NOMO-1 (cell line): Measurements from ENCODE around the gene SORBS2.

Experiments used
- DNase-seq, 2 experiments: peaks; one replicate each; lab custom pipeline; 2025; ENCODE audit not compliant: unreplicated experiment in 2 of 2; lab: John Stamatoyannopoulos, UW

SORBS2 gene

DNA sequence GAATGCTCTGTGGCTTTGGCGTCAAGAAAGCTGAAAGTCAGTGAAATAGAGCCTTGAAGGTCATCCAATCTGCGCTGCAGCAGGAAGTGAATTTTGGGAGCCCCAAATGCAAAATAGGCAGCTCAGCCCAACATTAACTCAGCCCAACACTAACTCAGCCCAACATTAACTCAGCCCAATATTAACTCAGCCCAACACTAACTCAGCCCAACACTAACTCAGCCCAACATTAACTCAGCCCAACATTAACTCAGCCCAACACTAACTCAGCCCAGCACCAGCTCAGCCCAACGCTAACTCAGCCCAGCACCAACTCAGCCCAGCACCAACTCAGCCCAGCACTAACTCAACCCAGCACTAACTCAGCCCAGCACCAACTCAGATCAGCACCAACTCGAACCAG, 71.5 kb downstream of the SORBS2 start:
- no peak for DNase-seq

DNA sequence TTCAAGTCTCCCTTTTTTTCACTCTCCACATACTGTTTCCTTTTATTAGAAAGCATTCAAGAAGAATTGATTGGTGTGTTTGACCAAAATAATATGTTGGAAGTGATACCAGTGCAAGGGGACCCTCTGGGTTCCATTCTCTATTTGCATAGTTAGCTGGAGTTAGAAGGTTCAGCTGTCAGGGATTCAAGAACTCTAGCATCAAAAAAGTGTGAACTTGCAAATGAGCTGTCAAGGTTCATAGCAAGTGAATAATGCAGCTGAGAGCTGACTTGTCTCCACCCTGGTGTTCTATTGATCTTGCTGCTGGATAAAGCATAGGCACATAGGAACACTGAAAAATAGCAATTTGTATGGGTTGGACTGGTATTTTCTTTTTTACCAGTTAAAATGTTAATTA, 73.2 kb downstream of the SORBS2 start:
- DNase-seq = no peak

DNA sequence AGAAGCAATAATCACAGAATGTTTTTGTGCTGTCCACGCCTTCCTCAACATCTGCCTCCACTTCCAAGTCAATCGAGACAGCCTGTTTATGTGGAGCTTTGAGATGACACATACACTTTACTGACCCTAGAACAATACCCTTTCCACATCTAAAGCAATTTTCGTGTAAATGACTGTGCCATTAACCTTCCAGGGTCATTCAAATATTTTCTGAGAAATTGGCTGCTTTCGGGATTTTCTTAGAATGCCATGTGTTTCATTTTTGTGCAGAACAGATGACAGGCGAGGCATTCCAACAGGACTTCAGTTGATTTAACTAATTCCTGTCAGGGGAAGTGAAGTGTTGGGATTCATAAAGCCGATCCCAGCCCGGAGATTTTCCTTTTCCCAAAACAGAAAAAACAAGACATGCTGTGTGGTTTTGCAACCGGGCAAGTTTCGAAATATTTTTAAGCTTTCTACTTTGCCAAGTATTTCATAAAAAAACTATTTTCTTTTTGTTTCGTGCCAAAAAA, 73.9 kb downstream of the SORBS2 start:
- no peak for DNase-seq

DNA sequence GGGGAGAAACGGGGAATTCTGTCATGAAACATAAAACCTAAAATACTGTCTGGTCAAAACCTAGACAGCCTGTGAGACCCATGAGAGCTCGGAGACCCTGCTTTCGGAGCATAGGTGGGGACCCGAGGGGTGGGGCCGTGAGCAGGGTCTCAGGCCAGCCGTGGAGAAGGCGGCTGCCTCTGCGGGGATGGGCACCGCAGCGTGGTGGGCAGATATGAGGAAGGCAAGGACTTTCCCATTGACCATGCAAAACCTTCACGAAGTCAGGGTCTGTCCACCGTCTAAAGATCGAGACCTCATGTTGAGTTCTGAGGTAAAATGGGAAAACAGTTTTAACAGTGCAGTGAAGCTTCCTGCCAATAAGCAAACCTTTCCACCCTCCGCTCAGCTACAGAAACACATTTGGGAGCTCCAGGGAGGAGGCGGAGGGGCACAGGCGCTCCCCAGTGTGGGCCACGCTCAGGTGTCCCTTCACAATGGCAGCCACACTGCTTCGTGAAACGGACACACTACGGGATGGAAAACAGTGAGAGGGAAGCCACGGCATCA, 74.4 kb downstream of the SORBS2 start:
- no peak for DNase-seq

DNA sequence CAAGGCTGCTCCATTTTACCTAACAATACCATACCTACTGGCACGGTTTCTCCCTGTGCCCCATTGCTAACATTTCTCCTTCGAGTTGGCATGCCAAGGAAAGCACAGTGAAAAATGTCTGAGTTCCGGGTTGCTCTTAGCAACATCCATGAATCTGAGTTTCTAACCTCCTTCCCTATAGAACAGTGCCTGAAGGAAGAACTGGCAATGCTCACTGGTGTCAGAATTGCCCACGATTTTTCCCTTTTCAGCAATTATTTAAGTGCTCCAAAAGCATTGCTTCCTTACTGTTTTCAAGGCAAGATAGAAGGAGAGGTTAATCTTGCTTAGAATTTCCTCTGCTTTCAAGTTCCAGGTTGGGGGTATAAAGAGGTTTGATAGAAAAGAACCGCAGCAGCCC, 75.1 kb downstream of the SORBS2 start:
- DNase-seq = no peak

DNA sequence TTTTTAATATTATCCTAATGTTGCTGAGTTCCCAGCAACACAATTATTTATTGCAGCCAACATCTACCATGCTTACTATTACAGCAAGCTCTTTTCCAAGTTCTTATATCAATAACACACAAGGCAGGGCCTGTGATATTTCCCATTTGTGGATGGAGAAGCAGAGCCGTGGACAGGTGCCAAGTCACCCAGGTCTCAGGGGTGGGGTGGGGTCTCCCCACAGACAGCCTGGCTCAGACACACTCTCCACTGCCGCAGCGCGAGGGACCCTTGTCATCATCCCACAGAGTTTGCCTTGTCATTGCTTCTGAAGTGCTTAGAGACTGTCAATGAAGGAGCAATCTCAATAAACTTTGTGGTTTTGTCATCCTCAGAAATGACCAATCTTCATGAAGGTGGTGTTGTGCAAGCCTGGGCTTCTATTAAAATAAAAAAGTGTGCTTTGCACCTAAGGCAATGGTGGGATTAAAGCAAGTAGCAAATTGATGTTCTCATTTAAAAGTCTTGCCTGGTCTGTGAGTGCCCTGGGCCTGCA, 76.1 kb downstream of the SORBS2 start:
- peak; percentile 44 to 74 for DNase-seq

DNA sequence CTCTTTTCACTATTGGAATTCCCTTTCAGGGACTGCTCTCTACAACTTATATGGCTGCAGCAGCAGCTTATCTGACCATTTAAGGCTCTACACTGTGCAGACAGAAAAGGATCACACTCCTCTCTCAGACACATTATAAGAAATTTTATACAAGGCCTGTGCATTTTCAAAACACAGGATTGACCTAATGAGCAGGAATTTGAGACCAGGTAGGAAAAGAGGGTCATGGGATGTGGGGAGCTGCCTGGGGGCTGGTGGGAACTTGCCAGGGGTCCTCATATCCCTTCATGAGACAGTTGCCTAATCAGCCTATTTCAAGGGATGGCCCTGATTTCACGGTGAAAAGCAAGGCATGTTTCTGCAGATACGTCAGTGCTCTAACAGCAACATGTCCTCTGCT, 77.1 kb downstream of the SORBS2 start:
- DNase-seq = no peak

DNA sequence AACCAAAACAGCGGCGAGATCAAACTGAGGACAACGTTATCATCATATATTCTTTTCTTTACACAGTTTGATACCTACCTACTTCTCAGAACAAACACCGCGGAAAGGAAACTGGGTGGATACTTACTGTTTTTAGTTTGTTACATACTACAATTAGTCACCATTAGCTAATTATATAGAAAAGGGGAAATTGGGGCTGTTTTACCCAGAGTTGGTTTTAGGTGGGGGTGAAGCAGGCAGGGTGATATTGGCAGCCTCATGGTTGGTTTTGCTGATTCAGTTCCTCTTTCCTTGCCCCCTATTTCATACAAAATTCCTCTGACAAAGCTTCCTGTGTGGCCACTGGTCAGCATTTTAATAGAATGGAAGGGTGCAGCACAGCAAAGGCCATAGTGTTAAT, 77.8 kb downstream of the SORBS2 start:
- peak; percentile 89 to 91 for DNase-seq

DNA sequence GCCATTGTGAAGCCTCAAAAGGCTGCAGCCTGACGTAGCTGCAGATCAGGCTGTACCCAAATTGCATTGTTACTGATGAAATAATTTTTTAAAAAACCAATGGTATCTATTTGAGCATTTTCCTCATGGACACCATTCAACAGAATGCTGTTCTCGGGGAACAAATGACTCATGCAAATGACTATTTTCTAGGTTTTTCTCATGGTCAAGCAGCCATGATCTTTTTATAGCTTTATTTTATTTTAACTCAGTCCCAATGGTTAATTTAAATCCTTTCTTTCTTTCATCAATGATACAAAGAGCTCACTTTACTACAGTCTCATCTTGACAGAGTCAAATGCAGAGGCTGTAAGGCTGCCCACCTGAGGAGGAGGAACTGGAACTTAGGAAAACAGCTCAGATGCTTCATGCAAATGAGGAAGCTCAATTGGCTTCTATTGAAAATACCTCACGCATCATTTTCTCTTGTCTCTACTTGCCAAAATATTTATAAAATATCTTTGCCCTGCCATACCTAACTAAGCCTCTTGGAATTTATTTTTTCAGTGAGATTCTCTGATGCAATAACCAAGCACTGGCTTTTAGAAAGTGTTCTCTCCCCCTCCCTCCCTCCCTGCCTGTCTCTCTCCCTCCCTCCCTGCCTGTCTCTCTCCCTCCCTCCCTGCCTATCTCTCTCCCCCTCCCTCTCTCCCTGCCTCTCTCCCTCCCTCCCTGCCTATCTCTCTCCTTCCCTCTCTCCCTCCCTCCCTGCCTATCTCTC, 81.0 kb downstream of the SORBS2 start:
- DNase-seq = peak in 1 of 2 experiments; percentile 23

DNA sequence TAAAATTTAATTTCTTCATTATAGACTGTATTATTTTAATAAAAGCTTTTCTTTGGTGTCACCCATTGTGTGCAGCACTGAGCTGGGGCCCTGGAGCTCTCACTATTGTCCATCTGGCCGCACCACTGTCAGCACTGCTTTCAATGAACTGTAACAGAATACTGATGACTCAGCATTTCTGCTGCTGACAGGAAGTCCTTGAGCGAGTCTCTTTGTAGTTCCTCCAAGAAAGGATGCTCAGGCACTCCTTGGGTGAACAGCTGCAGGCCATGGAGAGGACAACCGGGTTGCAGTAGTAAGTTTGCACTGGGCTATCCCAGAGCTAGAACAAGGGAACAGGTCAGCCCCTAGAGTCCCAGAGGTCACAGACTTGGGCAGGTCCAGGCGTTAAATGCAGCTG, 81.6 kb downstream of the SORBS2 start:
- DNase-seq = peak in 1 of 2 experiments; percentile 52

DNA sequence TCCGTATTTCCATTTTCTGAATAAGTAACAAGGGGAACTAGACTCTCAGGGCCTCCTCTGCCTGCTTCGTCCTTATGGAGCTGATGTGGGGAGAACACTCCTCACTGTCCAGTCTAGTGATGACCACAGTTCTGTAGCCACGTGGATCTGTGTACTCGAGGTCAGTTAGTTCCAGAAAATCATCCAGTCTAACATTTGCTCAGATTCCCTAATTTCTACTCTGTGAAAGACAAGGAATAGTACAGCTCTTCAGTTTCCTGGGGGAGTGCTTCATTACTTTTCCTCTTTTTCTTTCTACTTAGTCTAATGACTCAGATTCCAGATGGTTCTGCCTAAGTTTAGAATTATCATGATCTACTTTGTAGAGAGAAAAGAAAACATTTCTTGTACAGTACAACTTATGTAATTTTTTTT, 82.6 kb downstream of the SORBS2 start:
- DNase-seq = no peak

DNA sequence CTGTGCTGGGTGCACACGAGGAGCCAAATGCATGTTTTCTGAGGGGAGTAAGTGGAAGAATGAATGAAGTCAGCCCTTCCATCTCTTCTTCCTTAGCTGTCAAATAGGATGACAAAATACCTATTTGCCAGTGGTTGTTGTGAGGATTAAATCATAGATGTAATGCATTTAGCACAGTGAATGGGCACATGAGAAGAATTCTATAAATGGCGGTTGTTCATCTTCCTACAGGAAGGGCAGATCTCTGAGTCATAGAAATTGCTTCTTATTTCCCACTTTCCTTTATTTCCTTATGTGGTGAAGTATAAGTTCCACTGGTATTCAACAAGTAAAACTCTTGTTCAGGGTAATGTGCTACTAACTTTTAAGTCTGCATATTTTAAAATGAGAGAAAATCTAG, 83.1 kb downstream of the SORBS2 start:
- no peak for DNase-seq

DNA sequence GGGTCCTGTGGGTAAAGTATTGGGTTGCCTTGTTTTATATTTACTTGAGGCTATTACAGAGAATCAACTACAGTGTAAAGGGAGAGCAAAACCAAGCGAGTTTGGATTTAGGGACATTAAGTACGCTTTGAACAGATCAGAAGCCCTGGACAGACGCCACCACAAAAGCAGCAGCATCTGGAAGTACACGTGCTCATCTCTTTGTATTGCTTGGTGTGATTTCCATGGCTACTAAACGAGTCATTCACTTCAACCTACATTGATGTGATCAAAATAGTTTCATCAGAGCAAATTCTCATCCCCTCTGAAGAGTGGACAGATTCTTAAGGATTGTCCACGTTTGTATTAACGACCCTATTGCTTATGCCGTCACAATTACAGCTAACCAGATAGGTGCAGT, 85.1 kb downstream of the SORBS2 start:
- no peak for DNase-seq

DNA sequence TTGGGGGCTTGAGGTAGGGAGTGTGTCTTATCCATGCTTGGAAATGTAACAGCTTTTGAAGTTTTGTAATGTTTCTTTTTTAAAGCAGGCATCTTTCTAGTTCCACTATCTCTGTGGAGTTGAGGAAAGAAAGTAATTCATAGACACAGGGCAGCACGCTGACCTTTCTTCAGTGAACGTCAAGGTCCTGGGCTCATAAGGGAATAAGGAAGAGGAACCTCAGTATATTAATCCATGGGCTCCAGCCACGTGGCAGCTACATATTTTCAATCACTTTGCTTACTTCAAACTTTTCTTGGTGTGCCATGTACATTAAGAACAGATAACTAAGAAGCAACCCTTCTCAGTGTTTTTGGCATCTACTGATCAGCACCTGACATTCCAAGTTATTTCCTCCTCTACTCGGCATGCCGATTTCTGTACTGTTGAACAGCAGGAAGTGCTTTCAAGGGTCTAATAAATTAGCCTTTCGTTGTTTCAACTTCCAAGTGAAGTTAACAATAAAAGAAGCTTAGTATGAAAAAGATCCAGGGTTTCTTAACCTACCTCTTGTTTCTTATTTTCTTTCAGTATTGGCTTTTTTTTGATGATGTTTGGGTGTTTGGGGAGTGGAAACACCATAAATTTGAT, 88.2 kb downstream of the SORBS2 start:
- DNase-seq = peak in 1 of 2 experiments; percentile 29

DNA sequence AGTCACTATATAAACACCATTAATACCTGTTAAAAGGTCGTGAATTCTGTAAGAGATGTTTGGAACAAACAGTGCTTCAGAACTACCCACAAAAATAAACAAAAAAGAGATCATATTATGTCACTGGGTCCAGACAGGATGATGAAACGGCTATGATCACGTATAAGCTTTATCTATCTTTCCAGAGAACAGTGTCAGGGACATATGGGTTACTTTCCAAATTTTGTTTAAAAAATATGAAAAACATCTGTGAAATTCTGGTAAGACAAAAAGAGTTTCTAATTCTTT, 90.0 kb downstream of the SORBS2 start:
- no peak for DNase-seq

DNA sequence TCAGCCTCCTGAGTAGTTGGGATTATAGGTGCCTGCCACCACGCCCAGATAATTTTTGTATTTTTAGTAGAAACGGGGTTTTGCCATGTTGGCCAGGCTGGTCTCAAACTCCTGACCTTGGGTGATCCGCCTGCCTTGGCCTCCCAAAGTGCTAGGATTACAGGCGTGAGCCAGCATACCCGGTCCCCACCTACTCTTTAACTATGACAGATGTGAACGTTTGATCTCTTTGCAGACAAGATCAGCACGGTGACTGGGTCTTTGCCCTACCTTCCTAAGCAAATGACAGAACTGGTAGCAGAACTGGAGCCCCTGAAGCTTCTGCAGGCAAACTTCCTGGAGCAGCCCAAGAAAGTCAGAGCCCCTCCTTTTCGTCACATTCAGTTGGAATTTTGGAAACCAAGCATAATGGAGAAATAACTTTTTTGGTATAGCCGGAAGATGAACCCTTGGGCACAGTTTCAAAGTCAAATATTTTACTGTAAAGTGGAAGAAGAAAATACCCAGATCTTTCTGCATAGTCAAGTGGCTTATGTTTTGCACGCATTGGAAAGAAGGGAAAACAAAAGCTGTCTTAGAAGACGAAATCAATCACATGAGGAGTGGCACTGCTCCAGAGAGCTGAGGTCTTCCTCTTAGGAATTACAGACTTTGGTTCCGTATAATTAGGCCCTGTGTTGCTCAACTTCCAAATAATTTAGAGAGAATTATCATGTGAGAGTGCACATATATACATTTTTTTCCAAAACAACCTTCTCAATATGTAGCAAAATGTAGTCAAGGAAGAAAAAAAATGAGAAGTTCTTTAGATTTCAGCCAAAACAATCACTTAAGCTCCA, 90.6 kb downstream of the SORBS2 start:
- no peak for DNase-seq

DNA sequence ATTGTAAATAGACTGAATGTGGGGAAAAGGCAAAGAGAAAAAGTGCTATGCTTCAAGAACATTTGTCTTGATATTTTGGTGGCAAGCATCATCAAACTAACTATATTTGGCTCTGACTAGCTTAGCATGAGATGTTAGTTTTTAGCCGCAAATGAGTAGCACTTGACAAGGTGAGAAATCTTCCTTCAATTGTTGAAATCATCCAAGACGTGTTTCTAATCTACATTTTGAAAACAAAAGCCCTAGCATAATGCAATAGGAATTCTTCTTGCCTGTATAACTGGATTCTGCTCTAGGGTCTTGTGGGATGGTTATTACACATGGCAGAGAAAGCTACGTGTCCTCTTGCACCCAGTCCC, 92.5 kb downstream of the SORBS2 start:
- no peak for DNase-seq

DNA sequence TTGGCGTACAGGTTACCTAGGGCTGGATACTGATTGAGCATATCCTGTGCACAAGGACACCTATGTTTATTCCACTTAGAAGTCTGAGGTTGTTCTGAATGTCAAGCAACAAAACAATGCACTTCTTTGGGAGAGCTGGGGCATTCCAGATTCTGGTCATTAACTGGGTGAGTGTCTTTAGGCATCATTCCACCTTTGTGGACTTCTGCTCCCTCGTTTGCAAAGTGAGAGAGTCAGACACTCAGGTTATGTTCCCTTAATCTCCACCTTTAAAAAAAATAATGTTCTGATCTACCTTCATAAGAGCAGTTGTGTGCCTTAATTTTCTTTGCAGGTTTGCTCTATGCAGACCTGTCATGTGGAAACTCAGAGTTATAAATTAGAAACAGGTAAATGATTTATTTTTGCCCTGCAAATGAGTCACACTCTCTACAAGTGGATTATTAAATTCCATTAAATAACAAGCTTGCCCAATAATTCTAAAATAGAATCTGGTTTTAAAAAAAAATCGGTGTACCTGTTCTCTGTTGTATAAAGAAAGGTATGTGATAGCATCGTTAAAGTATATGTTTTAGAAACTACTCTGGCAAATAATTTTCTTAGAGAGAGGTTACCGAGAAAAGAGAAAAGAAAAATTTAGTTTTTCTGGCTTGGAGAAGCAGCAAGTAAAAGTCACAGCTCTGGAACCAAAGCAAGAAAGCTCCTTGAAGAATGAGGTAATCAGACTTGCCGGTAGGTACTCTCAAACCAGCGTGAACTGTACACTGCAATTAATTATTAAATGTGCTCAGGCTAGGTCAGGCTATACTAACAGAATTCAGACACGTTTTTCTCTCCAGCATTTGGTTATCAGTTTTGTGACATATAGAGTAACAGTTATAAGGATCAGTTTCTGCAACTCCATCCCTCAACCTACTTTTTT, 93.2 kb downstream of the SORBS2 start:
- no peak for DNase-seq

DNA sequence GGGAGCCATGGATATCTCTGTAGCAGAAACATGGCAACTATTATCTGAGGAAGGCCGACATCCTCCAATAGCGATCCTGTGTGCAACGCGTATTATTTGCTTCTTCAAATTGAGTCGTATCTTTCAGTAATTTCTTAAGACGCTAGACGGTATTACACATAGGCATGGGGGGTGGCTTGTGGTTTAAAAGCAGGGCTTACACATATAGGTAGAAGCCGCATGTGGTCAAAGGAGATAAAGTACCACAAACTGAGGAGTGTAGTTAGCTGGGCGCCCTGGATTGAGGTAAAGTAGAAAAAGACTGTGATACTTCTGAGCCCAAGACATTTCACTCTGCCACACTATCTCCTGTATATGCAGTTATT, 94.6 kb downstream of the SORBS2 start:
- DNase-seq = no peak
